ENCODE data around the gene FOXD4L1.
"Not testable (repeated sequence)": the region's sequence is repeated elsewhere in the genome, so short reads cannot be mapped to it uniquely, and the experiment has no call there.

FOXD4L1 gene

GRCh38 chr2:113542529-113542928 is 44.1 kb downstream of the FOXD4L1 start:
- H3K4me3 ChIP-seq (ENCODE audit: low read length); H3K23ac ChIP-seq (ENCODE audit: low read length); H3K4me2 ChIP-seq (ENCODE audit: low read length); H3K27ac ChIP-seq (ENCODE audit: low read depth, low read length); H3K36me3 ChIP-seq (ENCODE audit: control insufficient read depth, insufficient read depth, low read length); H3K27me3 ChIP-seq (ENCODE audit: insufficient read depth, low read length, poor library complexity); H3K79me2 ChIP-seq (ENCODE audit: control insufficient read depth, insufficient read depth, low read length); H3K79me1 ChIP-seq (ENCODE audit: low read length); H3K4ac ChIP-seq (ENCODE audit: low read depth, low read length); H2BK5ac ChIP-seq (ENCODE audit: low read length); H2BK15ac ChIP-seq (replicated peaks; ENCODE audit: low read depth); H3K9ac ChIP-seq (ENCODE audit: low read length); H4K5ac ChIP-seq (ENCODE audit: low read length); H3K4me1 ChIP-seq (ENCODE audit: control insufficient read depth, low read depth, low read length); DNase-seq; H2AK5ac ChIP-seq (ENCODE audit: low read length); H4K8ac ChIP-seq (ENCODE audit: low read depth, low read length); H2BK120ac ChIP-seq (ENCODE audit: low read depth, low read length); H3K18ac ChIP-seq (ENCODE audit: low read length); H3K56ac ChIP-seq (ENCODE audit: low read length): not testable (repeated sequence)
- WGBS (ENCODE audit: extremely low coverage, insufficient coverage, low lambda C conversion rate): no CpG with 5 or more reads among the region's 9 CpGs
